Hematopoietic multipotent progenitor cell treated with erythropoietin and hydrocortisone succinate and interleukin-3 and kit ligand, for 4 days (in vitro differentiated cells): ENCODE results near the gene MRPL46.
"Not testable (repeated sequence)": the region's sequence is repeated elsewhere in the genome, so short reads cannot be mapped to it uniquely, and the experiment has no call there.

ENCODE experiments used
- DNase-seq: peaks from one replicate; pipeline ENCODE4 v3.0.0-alpha.2; 2015

The MRPL46 gene

GRCh38 chr15:88438181-88438580, 29.0 kb downstream of the MRPL46 start:
- no peak for DNase-seq

- DNase-seq = not testable (repeated sequence)
These were observed 33.1 kb downstream of the MRPL46 start for GRCh38 chr15:88434106-88434505.

GRCh38 chr15:88433046-88433685, 34.0 kb downstream of the MRPL46 start:
- DNase-seq = no peak

- no peak for DNase-seq
These were observed 35.7 kb downstream of the MRPL46 start for GRCh38 chr15:88431441-88431840.

- no peak for DNase-seq
These were observed 37.1 kb downstream of the MRPL46 start for GRCh38 chr15:88430051-88430450.

GRCh38 chr15:88428805-88429605, 38.2 kb downstream of the MRPL46 start:
- no peak for DNase-seq

GRCh38 chr15:88428053-88428452, 39.1 kb downstream of the MRPL46 start:
- DNase-seq = no peak

- DNase-seq = no peak
These were observed 40.9 kb downstream of the MRPL46 start for GRCh38 chr15:88426304-88426703.

- no peak for DNase-seq
These were observed 43.9 kb downstream of the MRPL46 start for GRCh38 chr15:88423331-88423730.

GRCh38 chr15:88419830-88420229, 47.4 kb downstream of the MRPL46 start:
- DNase-seq = no peak
